GM12892 (cell line): Measurements from ENCODE around the gene IL37.
"Not testable (repeated sequence)": the region's sequence is repeated elsewhere in the genome, so short reads cannot be mapped to it uniquely, and the experiment has no call there.

Experiments used
- DNase-seq: peaks from one replicate; pipeline ENCODE4 v3.0.0; 2011; ENCODE audit not compliant: insufficient read length
- FAIRE-seq: peaks from 2 replicates; lab custom pipeline; 2011; peaks lifted over from hg19 to GRCh38; lab: Jason Lieb, UNC
- POLR2A ChIP-seq: IDR thresholded peaks from 2 replicates; pipeline ENCODE4 v1.6.1; 2011; ENCODE audit warnings: low read depth, low read length, control low read depth
- POLR2AphosphoS5 ChIP-seq: IDR thresholded peaks from 2 replicates; pipeline ENCODE4 v1.6.1; 2011; ENCODE audit warnings: low read depth, low read length, control low read depth
- TAF1 ChIP-seq: IDR thresholded peaks from 2 replicates; pipeline ENCODE4 v1.6.1; 2011; ENCODE audit warnings: low read depth, mild to moderate bottlenecking, control low read depth, low read length, borderline replicate concordance

IL37 gene

GRCh38 chr2:112917856-112918255 lies 6.9 kb downstream of the IL37 start:
- no peak for DNase-seq
- no peak for FAIRE-seq
- TF ChIP-seq POLR2A (no peak), POLR2AphosphoS5 (no peak), TAF1 (no peak)

- no peak for DNase-seq
- TF ChIP-seq POLR2A (no peak), TAF1 (no peak), POLR2AphosphoS5 (no peak)
- FAIRE-seq = no peak
These were observed 7.3 kb downstream of the IL37 start for GRCh38 chr2:112918256-112918655.

GRCh38 chr2:112919086-112919485 lies 8.1 kb downstream of the IL37 start:
- FAIRE-seq (no peak), DNase-seq (no peak)
- no peak for TF ChIP-seq TAF1
- no peak for TF ChIP-seq POLR2A
- no peak for TF ChIP-seq POLR2AphosphoS5

GRCh38 chr2:112920923-112921532 lies 10.1 kb downstream of the IL37 start:
- TF ChIP-seq POLR2AphosphoS5 = no peak
- no peak for TF ChIP-seq TAF1
- no peak for TF ChIP-seq POLR2A
- FAIRE-seq (no peak), DNase-seq (no peak)

GRCh38 chr2:112921982-112922381 lies 11.0 kb downstream of the IL37 start:
- DNase-seq = no peak
- FAIRE-seq = no peak
- TF ChIP-seq POLR2AphosphoS5 = no peak

GRCh38 chr2:112923237-112923966 lies 12.4 kb downstream of the IL37 start:
- TF ChIP-seq POLR2A (no peak), TAF1 (no peak), POLR2AphosphoS5 (no peak)
- DNase-seq (no peak), FAIRE-seq (no peak)

DNA sequence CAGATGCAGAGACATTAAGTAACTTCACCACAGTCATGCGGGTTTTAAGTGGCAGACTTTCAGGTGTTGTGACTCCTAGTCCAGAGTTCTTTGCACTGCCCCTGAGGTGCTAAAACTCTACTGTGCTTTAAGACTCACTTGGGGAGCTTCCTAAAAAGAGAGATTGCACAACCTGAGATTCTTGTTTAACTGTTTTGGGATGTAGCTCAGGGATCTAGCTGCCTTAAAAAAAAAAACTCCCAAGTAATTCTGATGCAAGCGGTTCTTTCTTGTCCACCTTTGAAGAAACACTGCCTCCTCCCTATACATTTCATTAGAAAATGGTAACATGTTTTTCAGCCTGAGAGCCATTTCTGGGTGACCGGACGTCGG lies 13.0 kb downstream of the IL37 start:
- no peak for DNase-seq
- TF ChIP-seq POLR2A (no peak), TAF1 (no peak), POLR2AphosphoS5 (no peak)
- no peak for FAIRE-seq

DNA sequence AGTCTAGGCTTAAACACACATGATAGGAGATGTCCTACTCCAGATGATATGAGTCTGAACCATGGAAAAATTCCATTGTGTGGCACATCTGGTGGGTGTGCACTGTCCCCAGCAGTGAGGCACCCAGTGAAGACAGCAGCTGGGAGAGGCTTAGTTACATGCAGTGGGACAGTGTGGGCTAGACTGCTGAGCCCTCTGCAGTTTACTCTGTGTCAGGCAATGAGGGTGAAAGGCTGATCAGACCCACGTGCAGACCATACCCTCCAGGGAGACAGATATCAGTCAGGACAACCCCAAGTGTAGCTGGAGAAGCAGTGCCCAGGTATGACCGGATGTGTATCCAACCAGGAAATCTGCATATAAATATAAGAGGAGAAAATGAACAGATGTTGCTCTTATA lies 13.4 kb downstream of the IL37 start:
- FAIRE-seq (no peak), DNase-seq (no peak)
- no peak for TF ChIP-seq POLR2AphosphoS5
- no peak for TF ChIP-seq TAF1
- no peak for TF ChIP-seq POLR2A

DNA sequence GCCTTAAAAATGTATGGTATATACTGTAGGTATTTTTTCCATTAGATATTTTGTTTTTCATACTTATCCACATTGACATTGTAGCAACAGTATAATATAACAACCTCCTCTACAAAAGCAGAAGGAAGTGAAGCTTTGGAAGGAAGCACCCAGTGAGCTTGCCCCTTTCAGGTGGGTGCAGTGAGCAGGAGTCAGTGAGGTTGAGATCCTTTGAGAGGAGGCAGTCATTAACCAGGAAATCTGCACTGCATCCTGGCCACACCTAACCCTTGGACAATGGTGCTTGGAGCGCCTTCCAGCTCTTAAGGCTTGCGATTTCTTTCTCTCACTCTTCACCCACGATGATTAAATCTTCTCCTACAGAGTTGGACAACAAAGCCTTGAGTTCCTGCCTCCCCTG lies 13.9 kb downstream of the IL37 start:
- TF ChIP-seq TAF1 (no peak), POLR2AphosphoS5 (no peak), POLR2A (no peak)
- DNase-seq = no peak
- no peak for FAIRE-seq

DNA sequence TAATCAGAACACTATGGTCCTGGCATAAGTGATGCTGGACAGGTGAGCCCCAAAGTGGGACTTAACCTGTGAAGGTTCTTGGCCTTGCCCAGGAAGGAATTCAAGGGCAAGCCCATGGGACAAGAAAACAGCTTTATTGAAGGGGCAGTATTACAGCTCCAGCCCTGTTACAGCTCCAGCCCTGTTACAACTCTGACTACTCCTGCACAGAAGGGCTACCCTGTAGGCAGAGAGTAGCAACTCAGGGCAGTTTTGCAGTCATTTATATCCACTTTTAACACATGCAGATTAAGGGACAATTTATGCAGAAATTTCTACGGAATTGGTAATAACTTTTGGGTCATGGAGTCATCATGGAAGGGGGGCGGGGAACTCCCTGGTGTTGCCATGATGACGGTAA lies 15.7 kb downstream of the IL37 start:
- TF ChIP-seq TAF1 (no peak), POLR2AphosphoS5 (no peak), POLR2A (no peak)
- no peak for FAIRE-seq
- no peak for DNase-seq

GRCh38 chr2:112927745-112928144 lies 16.8 kb downstream of the IL37 start:
- no peak for DNase-seq
- TF ChIP-seq POLR2AphosphoS5 = no peak
- no peak for TF ChIP-seq POLR2A
- TF ChIP-seq TAF1 = no peak
- FAIRE-seq = no peak

GRCh38 chr2:112933261-112933660 lies 22.3 kb downstream of the IL37 start:
- DNase-seq (no peak), FAIRE-seq (no peak)
- TF ChIP-seq POLR2AphosphoS5 (no peak), POLR2A (no peak), TAF1 (no peak)

DNA sequence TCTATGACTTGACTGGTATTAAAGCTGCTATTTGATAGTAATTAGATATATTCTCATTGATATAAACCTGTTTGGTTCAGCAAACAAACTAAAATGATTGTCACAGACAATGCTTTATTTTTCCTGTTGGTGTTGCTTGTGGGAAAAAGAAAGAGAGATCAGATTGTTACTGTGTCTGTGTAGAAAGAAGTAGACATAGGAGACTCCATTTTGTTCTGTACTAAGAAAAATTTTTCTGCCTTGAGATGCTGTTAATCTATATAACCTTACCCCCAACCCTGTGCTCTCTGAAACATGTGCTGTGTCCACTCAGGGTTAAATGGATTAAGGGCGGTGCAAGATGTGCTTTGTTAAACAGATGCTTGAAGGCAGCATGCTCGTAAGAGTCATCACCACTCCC lies 23.2 kb downstream of the IL37 start:
- not testable (repeated sequence) for DNase-seq, FAIRE-seq
